ENCODE results near the gene CLIP1. TPM values are rescaled to one million over a fixed set of nuclear protein-coding genes. Genes with fewer than 3 reads are reported as not detected.
"Not testable (repeated sequence)": the region's sequence is repeated elsewhere in the genome, so short reads cannot be mapped to it uniquely, and the experiment has no call there.

Gene CLIP1
- total RNA-seq, 1 donor from 2014 or later, result 21.9 TPM

DNA sequence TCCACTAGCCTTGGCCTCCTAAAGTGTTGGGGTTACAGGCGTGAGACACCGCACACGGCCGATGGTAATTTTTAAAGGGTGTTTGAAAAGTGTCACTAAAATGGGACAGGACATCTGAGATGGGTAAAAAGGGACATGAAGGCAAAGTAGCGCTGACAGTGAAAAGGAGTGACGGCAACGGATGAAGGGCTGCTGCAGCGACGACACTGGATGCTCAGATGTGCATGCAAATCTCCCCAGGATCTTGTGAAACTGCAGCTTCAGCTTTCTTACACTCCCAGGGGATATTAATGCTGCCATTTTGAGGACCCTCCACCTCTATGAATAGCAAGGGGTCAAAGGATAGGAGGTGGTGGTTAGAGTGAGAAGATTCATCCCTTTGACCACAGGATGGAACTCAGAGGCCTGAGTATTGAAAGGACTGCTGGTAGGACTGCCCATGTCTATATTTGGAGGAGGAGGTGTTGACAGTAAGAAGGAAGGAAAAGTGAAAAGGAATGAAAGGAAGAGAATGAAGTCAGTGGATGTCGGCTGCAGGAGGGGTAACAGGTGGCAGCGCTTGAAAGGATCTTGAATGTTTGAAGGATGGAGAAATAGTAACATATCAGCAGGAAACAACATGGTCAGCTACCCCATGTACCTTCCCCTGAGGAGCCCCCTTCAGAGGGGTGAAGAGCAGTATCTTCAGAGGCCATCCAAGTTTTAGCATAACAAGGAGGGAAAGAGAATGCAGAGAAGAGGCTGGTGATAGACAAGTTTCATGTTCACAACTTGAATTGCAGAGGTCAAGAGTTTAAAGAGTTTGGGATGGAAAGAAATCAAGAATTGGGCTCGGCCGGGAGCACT lies 37.1 kb downstream of the CLIP1 start:
- H3K27ac ChIP-seq (ENCODE audit: low read depth, low read length), result peak overlapping the region; percentile 60
- no peaks in the 10 kb centered on the region for H3K27me3 ChIP-seq (ENCODE audit: control insufficient read depth in 3 of 3, insufficient read depth in 3 of 3, low read length in 3 of 3)
- no peak overlapping the region for H3K9ac ChIP-seq (ENCODE audit: low read depth in 1 of 3, low read length in 3 of 3)
- H3K4me3 ChIP-seq (ENCODE audit: low read length in 3 of 3), result no peak overlapping the region
- H3K4me1 ChIP-seq (ENCODE audit: control insufficient read depth in 3 of 3, insufficient read depth in 3 of 3, low read length in 3 of 3), result peaks cover 19 to 23% (median 23%) of the 10 kb centered on the region in 3 donors
- H3K36me3 ChIP-seq (ENCODE audit: control insufficient read depth in 3 of 3, insufficient read depth in 3 of 3, low read length in 3 of 3), result peaks cover 0 to 9% (median 5%) of the 10 kb centered on the region in 3 donors
- no peaks in the 10 kb centered on the region for H3K9me3 ChIP-seq (ENCODE audit: control insufficient read depth in 3 of 3, low read length in 3 of 3)

DNA sequence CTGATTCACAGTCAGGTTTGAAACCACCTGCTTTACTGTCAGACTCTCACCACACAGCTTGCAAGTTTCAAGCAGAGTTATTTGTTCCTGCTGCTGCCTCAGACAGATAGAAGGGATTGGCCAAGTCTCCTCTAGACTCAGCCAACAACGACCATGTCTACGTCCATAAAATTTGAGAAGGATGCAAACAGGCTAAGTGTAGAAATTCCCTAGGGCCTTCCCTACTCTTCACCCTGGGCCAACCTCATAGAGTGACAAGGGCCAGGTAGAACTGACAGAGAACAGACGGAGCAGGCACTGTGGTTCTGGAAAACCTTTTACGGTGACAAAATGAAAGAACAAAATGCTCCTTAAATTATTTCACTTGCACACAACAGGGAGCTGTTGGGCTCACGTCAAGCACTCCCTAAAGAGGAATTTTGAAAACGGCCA lies 39.5 kb downstream of the CLIP1 start:
- H3K4me1 ChIP-seq (ENCODE audit: control insufficient read depth in 3 of 3, insufficient read depth in 3 of 3, low read length in 3 of 3), result peaks cover 19 to 23% (median 21%) of the 10 kb centered on the region in 3 donors
- peak overlapping the region in 2 of 3 donors; percentile 15 to 40 for H3K9ac ChIP-seq (ENCODE audit: low read depth in 1 of 3, low read length in 3 of 3)
- H3K36me3 ChIP-seq (ENCODE audit: control insufficient read depth in 3 of 3, insufficient read depth in 3 of 3, low read length in 3 of 3), result peaks cover 8 to 22% (median 17%) of the 10 kb centered on the region in 3 donors
- no peaks in the 10 kb centered on the region for H3K9me3 ChIP-seq (ENCODE audit: control insufficient read depth in 3 of 3, low read length in 3 of 3)
- H3K4me3 ChIP-seq (ENCODE audit: low read length in 3 of 3), result peak overlapping the region in 1 of 3 donors; percentile 9
- peak overlapping the region; percentile 45 for H3K27ac ChIP-seq (ENCODE audit: low read depth, low read length)
- no peaks in the 10 kb centered on the region for H3K27me3 ChIP-seq (ENCODE audit: control insufficient read depth in 3 of 3, insufficient read depth in 3 of 3, low read length in 3 of 3)

DNA sequence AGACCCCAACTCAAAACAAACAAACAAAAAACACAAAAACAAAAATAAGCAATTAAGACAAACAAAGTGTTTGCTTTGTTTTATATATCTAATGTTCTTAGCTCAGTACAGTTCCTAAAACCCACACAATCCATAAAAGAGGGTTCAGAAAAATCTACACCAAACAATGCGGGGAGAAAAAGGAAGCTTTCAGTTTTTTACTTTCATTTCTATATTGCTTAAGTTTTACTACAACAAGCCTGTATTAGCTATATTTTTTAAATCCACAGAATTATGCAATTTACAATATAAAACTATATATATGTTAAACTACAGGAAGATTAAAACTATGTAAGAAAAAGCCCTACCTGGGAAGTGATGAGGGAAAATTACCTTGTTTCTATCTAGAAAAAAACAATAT lies 41.4 kb downstream of the CLIP1 start:
- Histone ChIP-seq H3K4me1 (ENCODE audit: control insufficient read depth in 3 of 3, insufficient read depth in 3 of 3, low read length in 3 of 3) (peaks cover 19 to 20% (median 20%) of the 10 kb centered on the region in 3 donors), H3K36me3 (ENCODE audit: control insufficient read depth in 3 of 3, insufficient read depth in 3 of 3, low read length in 3 of 3) (peaks cover 16 to 33% (median 27%) of the 10 kb centered on the region in 3 donors), H3K27ac (ENCODE audit: low read depth, low read length) (peak overlapping the region; percentile 23), H3K9me3 (ENCODE audit: control insufficient read depth in 3 of 3, low read length in 3 of 3) (no peaks in the 10 kb centered on the region), H3K4me3 (ENCODE audit: low read length in 3 of 3) (no peak overlapping the region), H3K9ac (ENCODE audit: low read depth in 1 of 3, low read length in 3 of 3) (no peak overlapping the region), H3K27me3 (ENCODE audit: control insufficient read depth in 3 of 3, insufficient read depth in 3 of 3, low read length in 3 of 3) (no peaks in the 10 kb centered on the region)

DNA sequence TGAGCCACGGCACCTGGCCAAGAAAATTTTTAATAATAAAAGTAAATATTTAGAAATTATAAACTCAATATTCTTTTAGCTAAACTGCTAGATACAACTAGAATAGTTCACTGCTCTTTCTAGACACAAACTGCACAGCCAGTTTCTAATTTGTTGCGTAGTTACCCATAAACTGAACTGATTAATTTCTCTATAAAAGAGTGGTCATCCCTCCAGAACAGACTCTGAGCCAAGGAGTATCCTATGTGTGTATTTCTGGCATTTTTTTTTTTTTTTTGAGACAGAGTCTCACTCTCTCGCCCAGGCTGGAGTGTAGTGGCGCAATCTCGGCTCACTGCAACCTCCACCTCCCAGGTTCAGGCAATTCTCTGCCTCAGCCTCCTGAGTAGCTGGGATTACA lies 45.7 kb downstream of the CLIP1 start:
- H3K4me3 ChIP-seq (ENCODE audit: low read length in 3 of 3); H3K9ac ChIP-seq (ENCODE audit: low read depth in 1 of 3, low read length in 3 of 3); H3K4me1 ChIP-seq (ENCODE audit: control insufficient read depth in 3 of 3, insufficient read depth in 3 of 3, low read length in 3 of 3); H3K27me3 ChIP-seq (ENCODE audit: control insufficient read depth in 3 of 3, insufficient read depth in 3 of 3, low read length in 3 of 3); H3K9me3 ChIP-seq (ENCODE audit: control insufficient read depth in 3 of 3, low read length in 3 of 3): not testable (repeated sequence)
- Histone ChIP-seq H3K36me3 (ENCODE audit: control insufficient read depth in 3 of 3, insufficient read depth in 3 of 3, low read length in 3 of 3) (peaks cover 29 to 39% (median 35%) of the 10 kb centered on the region in 3 donors), H3K27ac (ENCODE audit: low read depth, low read length) (peak overlapping the region; percentile 2)

DNA sequence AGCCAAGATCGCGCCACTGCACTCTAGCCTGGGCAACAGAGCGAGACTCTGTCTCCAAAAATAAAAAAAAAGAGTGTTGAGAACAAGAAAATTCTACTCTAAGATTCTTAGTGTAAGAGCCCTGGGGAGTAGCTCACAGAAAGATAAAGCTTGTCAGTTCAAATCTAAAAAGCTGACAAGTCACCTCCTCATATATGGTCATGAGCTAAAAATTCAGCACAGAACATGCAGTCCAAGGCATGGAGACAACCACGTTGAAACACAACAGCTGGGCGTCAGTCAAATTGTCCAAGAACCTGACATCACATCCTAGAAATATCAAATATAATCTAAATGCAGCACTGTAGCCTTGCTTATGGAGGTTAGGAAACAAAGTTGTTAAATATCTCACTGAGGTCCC lies 47.8 kb downstream of the CLIP1 start:
- peaks cover 6 to 18% (median 17%) of the 10 kb centered on the region in 3 donors for H3K4me1 ChIP-seq (ENCODE audit: control insufficient read depth in 3 of 3, insufficient read depth in 3 of 3, low read length in 3 of 3)
- H3K4me3 ChIP-seq (ENCODE audit: low read length in 3 of 3), result no peak overlapping the region
- H3K36me3 ChIP-seq (ENCODE audit: control insufficient read depth in 3 of 3, insufficient read depth in 3 of 3, low read length in 3 of 3), result peaks cover 29 to 34% (median 34%) of the 10 kb centered on the region in 3 donors
- H3K27ac ChIP-seq (ENCODE audit: low read depth, low read length), result peak overlapping the region; percentile 88
- no peaks in the 10 kb centered on the region for H3K9me3 ChIP-seq (ENCODE audit: control insufficient read depth in 3 of 3, low read length in 3 of 3)
- peak overlapping the region; percentile 15 to 71 (median 64) for H3K9ac ChIP-seq (ENCODE audit: low read depth in 1 of 3, low read length in 3 of 3)
- no peaks in the 10 kb centered on the region for H3K27me3 ChIP-seq (ENCODE audit: control insufficient read depth in 3 of 3, insufficient read depth in 3 of 3, low read length in 3 of 3)

DNA sequence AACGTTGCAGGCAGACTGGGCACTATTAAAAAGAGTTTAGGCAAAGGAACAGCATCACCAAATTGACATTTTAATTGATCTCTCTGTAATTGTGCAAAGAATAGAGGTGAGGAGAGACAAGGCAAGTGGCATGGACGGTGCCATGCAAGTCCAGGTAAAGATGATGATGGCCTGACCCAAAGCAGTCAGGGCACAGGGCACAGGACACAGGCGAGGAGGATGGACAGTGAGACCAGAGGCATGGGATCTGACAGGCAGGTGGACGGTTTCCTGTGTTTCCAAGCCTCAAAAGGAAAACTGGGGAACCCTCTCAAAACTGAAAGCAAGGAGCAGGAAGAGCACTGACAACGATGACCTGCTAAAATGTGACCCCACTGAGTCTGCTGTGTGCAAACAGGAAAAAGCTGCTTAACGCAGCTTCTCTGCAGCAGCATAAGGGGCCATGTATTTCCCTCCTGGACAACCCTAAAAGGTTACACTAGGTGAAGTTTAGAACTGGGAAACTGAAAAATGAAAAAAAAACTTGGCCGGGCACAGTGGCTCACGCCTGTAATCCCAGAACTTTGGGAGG lies 50.9 kb downstream of the CLIP1 start:
- no peaks in the 10 kb centered on the region for H3K9me3 ChIP-seq (ENCODE audit: control insufficient read depth in 3 of 3, low read length in 3 of 3)
- peaks cover 12 to 15% (median 12%) of the 10 kb centered on the region in 3 donors for H3K36me3 ChIP-seq (ENCODE audit: control insufficient read depth in 3 of 3, insufficient read depth in 3 of 3, low read length in 3 of 3)
- H3K4me1 ChIP-seq (ENCODE audit: control insufficient read depth in 3 of 3, insufficient read depth in 3 of 3, low read length in 3 of 3), result peaks cover 15 to 33% (median 26%) of the 10 kb centered on the region in 3 donors
- H3K27ac ChIP-seq (ENCODE audit: low read depth, low read length), result peak overlapping the region; percentile 94
- peak overlapping the region in 2 of 3 donors; percentile 3 to 54 for H3K9ac ChIP-seq (ENCODE audit: low read depth in 1 of 3, low read length in 3 of 3)
- H3K27me3 ChIP-seq (ENCODE audit: control insufficient read depth in 3 of 3, insufficient read depth in 3 of 3, low read length in 3 of 3), result no peaks in the 10 kb centered on the region
- peak overlapping the region in 2 of 3 donors; percentile 4 to 35 for H3K4me3 ChIP-seq (ENCODE audit: low read length in 3 of 3)

DNA sequence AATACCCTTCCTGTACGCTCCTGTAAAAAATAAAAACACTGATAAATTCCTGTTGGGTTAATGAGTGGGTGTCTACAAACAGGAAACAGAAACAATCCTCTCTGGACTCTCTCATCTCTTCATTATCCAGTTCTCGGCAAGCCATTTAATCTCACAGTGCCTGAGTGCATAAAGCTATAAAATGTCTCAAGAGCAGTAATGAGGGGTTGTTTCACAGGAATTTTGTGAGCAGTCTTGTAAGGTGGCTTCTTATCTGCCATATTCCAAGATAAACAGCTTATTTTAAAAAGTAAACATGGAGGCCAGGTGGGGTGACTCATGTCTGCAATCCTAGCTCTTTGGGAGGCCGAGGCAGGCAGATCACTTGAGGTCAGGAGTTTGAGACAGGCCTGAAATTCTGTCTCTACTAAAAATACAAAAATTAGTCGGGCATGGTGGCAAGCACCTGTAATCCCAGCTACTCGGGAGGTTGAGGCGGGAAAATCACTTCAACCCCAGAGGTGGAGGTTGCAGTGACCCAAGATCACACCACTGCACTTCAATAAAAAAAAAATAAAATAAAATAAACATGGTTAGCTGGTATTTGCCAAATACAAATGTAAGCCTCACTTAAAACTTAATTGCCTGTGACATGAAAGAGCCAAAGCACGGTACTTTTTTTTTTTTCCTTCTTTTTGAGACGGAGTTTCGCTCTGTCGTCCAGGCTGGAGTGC lies 54.0 kb downstream of the CLIP1 start:
- peak overlapping the region in 1 of 3 donors; percentile 31 for H3K4me3 ChIP-seq (ENCODE audit: low read length in 3 of 3)
- peak overlapping the region; percentile 94 for H3K27ac ChIP-seq (ENCODE audit: low read depth, low read length)
- H3K27me3 ChIP-seq (ENCODE audit: control insufficient read depth in 3 of 3, insufficient read depth in 3 of 3, low read length in 3 of 3), result no peaks in the 10 kb centered on the region
- H3K4me1 ChIP-seq (ENCODE audit: control insufficient read depth in 3 of 3, insufficient read depth in 3 of 3, low read length in 3 of 3), result peaks cover 26 to 42% (median 34%) of the 10 kb centered on the region in 3 donors
- H3K9ac ChIP-seq (ENCODE audit: low read depth in 1 of 3, low read length in 3 of 3), result peak overlapping the region in 1 of 3 donors; percentile 45
- H3K9me3 ChIP-seq (ENCODE audit: control insufficient read depth in 3 of 3, low read length in 3 of 3), result no peaks in the 10 kb centered on the region
- H3K36me3 ChIP-seq (ENCODE audit: control insufficient read depth in 3 of 3, insufficient read depth in 3 of 3, low read length in 3 of 3), result peaks cover 8 to 11% (median 9%) of the 10 kb centered on the region in 3 donors

DNA sequence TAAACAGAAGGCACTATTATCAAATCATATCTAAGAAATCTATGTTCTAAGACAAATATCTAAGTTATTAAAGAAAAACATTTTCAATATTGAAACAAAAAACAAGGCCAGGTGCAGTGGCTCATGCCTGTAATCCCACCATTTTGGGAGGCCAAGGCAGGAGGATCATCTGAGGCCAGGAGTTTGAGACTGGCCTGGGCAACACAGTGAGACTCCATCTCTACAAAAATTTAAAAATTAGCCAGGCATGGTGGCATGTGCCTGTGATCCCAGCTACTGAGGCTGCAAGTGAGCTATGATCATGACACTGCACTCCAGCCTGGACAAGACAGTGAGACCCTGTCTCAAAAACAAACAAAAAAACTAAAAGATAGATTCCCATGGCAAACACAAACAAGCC lies 54.8 kb downstream of the CLIP1 start:
- H3K27ac ChIP-seq (ENCODE audit: low read depth, low read length), result peak overlapping the region; percentile 94
- peaks cover 26 to 43% (median 34%) of the 10 kb centered on the region in 3 donors for H3K4me1 ChIP-seq (ENCODE audit: control insufficient read depth in 3 of 3, insufficient read depth in 3 of 3, low read length in 3 of 3)
- not testable (repeated sequence) for H3K27me3 ChIP-seq (ENCODE audit: control insufficient read depth in 3 of 3, insufficient read depth in 3 of 3, low read length in 3 of 3); H3K4me3 ChIP-seq (ENCODE audit: low read length in 3 of 3); H3K9me3 ChIP-seq (ENCODE audit: control insufficient read depth in 3 of 3, low read length in 3 of 3)
- peak overlapping the region in 1 of 3 donors; percentile 45 for H3K9ac ChIP-seq (ENCODE audit: low read depth in 1 of 3, low read length in 3 of 3)
- H3K36me3 ChIP-seq (ENCODE audit: control insufficient read depth in 3 of 3, insufficient read depth in 3 of 3, low read length in 3 of 3), result peaks cover 4 to 17% (median 8%) of the 10 kb centered on the region in 3 donors

DNA sequence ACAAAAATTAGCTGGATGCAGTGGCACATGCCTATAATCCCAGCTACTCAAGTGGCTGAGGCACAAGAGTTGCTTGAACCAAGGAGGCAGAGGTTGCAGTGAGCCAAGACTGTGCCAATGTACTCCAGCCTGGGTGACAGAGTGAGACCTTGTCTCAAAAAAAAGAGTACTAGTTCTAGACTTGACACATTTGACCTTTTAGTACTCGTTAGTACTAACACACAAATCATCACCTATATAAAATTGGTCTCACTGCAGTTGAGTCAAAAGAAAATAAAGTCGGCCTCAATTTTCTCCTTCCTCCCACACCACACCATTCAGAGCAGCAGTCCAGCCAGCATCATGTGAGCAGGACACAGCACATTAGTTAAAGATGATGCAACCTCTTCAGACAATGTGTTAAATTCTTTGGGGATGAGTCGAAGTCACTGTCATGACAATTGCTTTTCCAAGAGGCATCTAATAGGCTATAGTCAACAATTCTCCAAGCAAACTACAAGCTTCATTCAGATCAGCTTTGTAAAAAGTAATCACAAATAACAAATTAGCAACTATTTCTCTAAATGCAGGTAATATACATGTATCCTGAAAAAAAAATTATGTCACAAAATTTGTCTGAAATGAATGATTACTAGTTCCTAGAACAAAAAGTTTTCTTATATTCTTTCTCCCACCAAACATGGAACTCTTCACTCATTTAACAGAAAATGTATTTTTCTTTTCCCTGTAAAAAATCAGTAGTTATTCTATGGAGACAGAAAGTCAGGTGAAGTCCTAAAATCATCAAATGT lies 55.6 kb downstream of the CLIP1 start:
- Histone ChIP-seq H3K4me1 (ENCODE audit: control insufficient read depth in 3 of 3, insufficient read depth in 3 of 3, low read length in 3 of 3) (peaks cover 26 to 43% (median 34%) of the 10 kb centered on the region in 3 donors), H3K9me3 (ENCODE audit: control insufficient read depth in 3 of 3, low read length in 3 of 3) (no peaks in the 10 kb centered on the region), H3K4me3 (ENCODE audit: low read length in 3 of 3) (no peak overlapping the region), H3K27me3 (ENCODE audit: control insufficient read depth in 3 of 3, insufficient read depth in 3 of 3, low read length in 3 of 3) (no peaks in the 10 kb centered on the region), H3K27ac (ENCODE audit: low read depth, low read length) (peak overlapping the region; percentile 94), H3K9ac (ENCODE audit: low read depth in 1 of 3, low read length in 3 of 3) (peak overlapping the region; percentile 15 to 32 (median 28)), H3K36me3 (ENCODE audit: control insufficient read depth in 3 of 3, insufficient read depth in 3 of 3, low read length in 3 of 3) (peaks cover 0 to 14% (median 7%) of the 10 kb centered on the region in 3 donors)

All from skeletal muscle tissue (tissue), 4 donors.